GM21381 (cell line): ENCODE measurements around the gene SHISA9.

ENCODE experiments used
- ATAC-seq: cut with Tn5 transposase; IDR thresholded peaks from one replicate; pipeline ENCODE4 v1.9.1; 2021; ENCODE audit warnings: mild to moderate bottlenecking, moderate library complexity; ENCODE audit not compliant: unreplicated experiment

SHISA9 gene

GRCh38 chr16:12942861-12943260, 41.5 kb downstream of the SHISA9 start:
- ATAC-seq = no peak

DNA sequence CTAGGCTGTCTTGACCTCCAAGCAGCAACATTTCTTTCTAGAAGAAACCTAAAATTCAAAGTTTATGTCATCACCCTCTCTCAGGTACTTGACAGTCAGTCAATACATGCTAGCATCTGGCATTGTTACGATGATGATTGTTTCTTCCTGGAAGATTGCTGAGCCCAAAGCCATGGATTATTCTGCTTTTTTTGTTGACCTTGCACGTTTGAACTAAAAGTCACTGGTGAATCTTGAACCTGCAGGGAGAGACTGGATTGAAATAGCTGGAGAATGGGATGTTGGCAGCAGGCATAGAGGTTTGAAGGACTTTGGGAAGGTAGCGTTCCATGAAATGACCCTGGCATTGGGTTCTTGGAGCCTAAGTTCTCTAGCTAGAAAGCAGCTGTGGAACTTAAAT, 42.9 kb downstream of the SHISA9 start:
- ATAC-seq = no peak

DNA sequence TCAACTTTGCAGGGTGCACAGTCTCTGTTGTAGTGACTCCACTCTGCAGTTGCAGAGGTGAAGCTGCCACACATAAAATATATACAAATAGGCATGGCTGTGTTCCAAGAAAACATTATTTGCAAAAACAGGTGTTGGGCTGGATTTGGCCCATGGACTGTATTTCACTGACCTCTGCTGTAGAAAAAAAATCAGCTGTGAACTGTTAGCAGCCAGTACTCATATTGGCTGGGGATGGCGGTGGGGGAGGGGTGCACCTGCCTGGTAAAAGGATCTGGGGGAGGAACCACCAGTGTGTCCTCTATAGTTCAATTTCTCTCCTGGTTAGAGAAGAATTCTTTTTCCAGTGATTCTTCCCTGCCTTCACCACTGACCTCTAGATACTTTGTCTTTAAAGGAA, 50.0 kb downstream of the SHISA9 start:
- ATAC-seq = no peak

- no peak for ATAC-seq
Measured at GRCh38 chr16:12951976-12952375, 50.6 kb downstream of the SHISA9 start.

GRCh38 chr16:12958366-12958765, 57.0 kb downstream of the SHISA9 start:
- ATAC-seq = no peak

GRCh38 chr16:12959072-12959471, 57.7 kb downstream of the SHISA9 start:
- no peak for ATAC-seq

- no peak for ATAC-seq
Measured at GRCh38 chr16:12961626-12962025, 60.2 kb downstream of the SHISA9 start.

- no peak for ATAC-seq
Measured at GRCh38 chr16:12964461-12964860, 63.1 kb downstream of the SHISA9 start.

- ATAC-seq = no peak
Measured at GRCh38 chr16:12965274-12965804, 63.9 kb downstream of the SHISA9 start.

DNA sequence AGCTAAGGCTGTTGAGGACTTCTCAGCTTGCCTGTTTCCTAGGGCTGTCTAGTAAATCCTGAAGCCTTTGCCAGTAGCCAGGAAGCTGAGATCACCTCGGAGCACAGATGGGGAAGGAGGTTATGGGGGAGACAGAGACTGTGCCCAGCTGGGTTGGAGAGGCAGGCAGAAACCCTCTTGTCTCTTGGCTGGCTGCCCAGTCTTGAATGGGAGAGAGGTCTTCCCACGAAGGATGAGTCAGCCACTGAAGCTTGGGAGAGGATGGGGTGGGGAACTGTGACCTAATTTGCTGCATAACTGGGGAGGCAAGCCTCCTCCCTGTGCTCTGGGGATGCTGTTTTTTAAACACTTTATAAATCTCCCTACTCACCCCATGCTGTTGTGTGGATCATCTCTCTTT, 69.8 kb downstream of the SHISA9 start:
- no peak for ATAC-seq

GRCh38 chr16:12972246-12972645, 70.8 kb downstream of the SHISA9 start:
- ATAC-seq = no peak

GRCh38 chr16:12975766-12976165, 74.4 kb downstream of the SHISA9 start:
- ATAC-seq = no peak

GRCh38 chr16:12976496-12976895, 75.1 kb downstream of the SHISA9 start:
- no peak for ATAC-seq

DNA sequence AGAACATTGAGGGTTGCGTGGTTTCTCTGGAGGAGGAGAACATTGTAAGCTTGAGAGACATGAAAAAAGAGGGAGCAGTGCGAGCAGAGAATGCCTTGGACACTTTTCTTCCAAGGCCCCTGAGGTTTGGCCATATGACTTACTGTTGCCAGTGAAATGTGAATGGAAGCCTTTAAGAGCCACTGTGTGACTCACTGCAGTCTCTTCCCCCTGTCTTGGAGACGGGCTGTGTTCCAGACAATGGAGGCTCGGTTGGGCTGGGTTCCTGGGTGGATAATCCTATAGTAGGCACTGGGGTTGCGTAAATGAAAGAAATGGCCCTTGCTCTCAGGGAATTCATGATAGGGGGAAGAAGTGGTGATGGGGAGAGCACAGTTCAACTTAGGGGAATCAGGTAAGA, 75.5 kb downstream of the SHISA9 start:
- ATAC-seq = no peak

GRCh38 chr16:12985516-12985915, 84.1 kb downstream of the SHISA9 start:
- ATAC-seq = no peak

DNA sequence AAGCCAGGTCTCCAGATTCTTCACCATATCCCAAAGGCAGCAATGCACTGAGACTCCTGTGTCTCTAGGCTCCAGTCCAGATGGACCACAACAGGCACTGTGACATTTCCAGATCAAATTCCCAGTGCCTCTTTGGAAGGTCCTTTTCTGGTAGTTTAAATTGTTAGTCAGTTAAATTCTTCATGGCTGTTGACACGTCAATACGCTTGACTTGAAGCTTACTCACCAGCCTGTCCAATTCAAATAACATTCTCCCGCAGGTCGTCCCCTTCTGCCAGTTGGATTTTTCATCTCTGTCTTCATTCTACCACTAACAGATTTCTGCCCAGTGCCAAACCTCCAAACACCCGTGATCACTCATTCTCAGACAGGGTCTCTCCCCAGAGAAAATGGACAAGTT, 86.7 kb downstream of the SHISA9 start:
- no peak for ATAC-seq

DNA sequence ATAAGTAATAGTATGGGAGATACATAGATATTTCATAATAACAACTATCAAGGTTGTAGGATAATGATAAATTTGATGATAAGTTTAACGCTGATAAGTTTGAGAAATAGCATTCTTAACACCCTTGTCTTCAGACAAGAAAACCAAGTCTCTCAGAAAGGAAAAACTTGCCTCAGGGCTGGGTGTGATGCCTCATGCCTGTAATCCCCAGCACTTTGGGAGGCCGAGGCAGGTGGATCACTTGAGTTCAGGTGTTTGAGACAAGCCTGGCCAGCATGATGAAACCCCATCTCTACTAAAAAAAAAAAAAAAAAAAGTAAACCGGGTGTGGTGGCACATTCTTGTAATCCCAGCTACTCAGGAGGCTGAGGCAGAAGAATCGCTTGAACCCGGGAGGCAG, 90.7 kb downstream of the SHISA9 start:
- ATAC-seq = no peak

GRCh38 chr16:12994402-12994801, 93.0 kb downstream of the SHISA9 start:
- ATAC-seq = no peak

DNA sequence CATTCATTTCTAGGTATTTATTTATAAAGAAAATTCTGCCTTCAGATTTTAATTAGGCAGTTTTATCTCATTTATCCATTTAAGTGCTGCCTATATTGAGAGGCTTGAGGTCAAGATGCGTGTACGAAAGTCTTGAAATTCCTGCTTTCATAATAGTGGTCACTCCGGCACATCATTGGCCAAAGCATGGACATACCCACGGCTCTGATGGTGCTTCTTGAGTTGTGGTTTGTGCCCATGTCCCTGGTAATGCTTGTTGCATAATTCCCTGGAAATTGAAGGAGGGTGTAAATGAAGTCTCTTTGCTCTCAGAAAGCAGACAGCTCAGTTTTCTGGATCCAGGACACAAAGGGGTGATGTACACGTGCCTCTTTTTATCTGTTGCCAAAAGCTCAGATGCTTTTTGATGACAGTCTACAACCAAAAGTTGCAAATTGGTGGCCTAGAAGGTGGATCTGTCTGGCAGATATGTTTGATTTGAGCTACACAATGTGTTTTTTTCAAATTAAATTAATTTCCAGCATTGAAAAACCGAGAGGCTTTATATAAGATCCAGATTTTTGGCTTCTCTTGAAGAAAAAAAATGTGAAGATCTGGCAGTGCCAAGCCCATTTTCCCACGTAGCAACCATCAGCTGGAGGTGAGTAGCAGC, 94.4 kb downstream of the SHISA9 start:
- ATAC-seq = no peak

GRCh38 chr16:12998361-12999085, 97.1 kb downstream of the SHISA9 start:
- no peak for ATAC-seq

- ATAC-seq = no peak
Measured at GRCh38 chr16:12999368-12999767, 98.0 kb downstream of the SHISA9 start.

- ATAC-seq = no peak
Measured at GRCh38 chr16:13005721-13006247, 104.4 kb downstream of the SHISA9 start.
